Fibroblast of skin of abdomen (primary cell): Measurements from ENCODE around the gene TSPAN18.

Source experiments
- DNase-seq: peaks from one replicate; pipeline ENCODE4 v3.0.0-alpha.2; 2013

TSPAN18 gene

GRCh38 chr11:44798607-44798972 lies 71.8 kb downstream of the TSPAN18 start:
- no peak for DNase-seq

- no peak for DNase-seq
Measured at GRCh38 chr11:44799012-44799411, 72.2 kb downstream of the TSPAN18 start.

GRCh38 chr11:44802347-44802746 lies 75.6 kb downstream of the TSPAN18 start:
- DNase-seq = no peak

GRCh38 chr11:44803009-44803408 lies 76.2 kb downstream of the TSPAN18 start:
- no peak for DNase-seq

GRCh38 chr11:44804449-44805437 lies 78.0 kb downstream of the TSPAN18 start:
- DNase-seq = peak; percentile 72

GRCh38 chr11:44805596-44805995 lies 78.8 kb downstream of the TSPAN18 start:
- DNase-seq = peak; percentile 76

GRCh38 chr11:44808053-44808753 lies 81.4 kb downstream of the TSPAN18 start:
- DNase-seq = no peak

- DNase-seq = no peak
Measured at GRCh38 chr11:44809283-44809682, 82.5 kb downstream of the TSPAN18 start.

- peak; percentile 35 for DNase-seq
Measured at GRCh38 chr11:44811841-44812448, 85.2 kb downstream of the TSPAN18 start.

GRCh38 chr11:44812971-44813370 lies 86.2 kb downstream of the TSPAN18 start:
- DNase-seq = no peak

GRCh38 chr11:44813401-44813800 lies 86.6 kb downstream of the TSPAN18 start:
- DNase-seq = no peak

GRCh38 chr11:44814881-44815592 lies 88.3 kb downstream of the TSPAN18 start:
- DNase-seq = peak; percentile 72

- DNase-seq = no peak
Measured at GRCh38 chr11:44815917-44816456, 89.2 kb downstream of the TSPAN18 start.

GRCh38 chr11:44816761-44817160 lies 90.0 kb downstream of the TSPAN18 start:
- no peak for DNase-seq

GRCh38 chr11:44817207-44817949 lies 90.6 kb downstream of the TSPAN18 start:
- DNase-seq = no peak

- DNase-seq = no peak
Measured at GRCh38 chr11:44818110-44818509, 91.3 kb downstream of the TSPAN18 start.

GRCh38 chr11:44819346-44819745 lies 92.6 kb downstream of the TSPAN18 start:
- no peak for DNase-seq

GRCh38 chr11:44822369-44822768 lies 95.6 kb downstream of the TSPAN18 start:
- DNase-seq = no peak

- DNase-seq = no peak
Measured at GRCh38 chr11:44823006-44823405, 96.2 kb downstream of the TSPAN18 start.

- DNase-seq = no peak
Measured at GRCh38 chr11:44823868-44824267, 97.1 kb downstream of the TSPAN18 start.

GRCh38 chr11:44824300-44824704 lies 97.5 kb downstream of the TSPAN18 start:
- DNase-seq = no peak
